Liver (tissue), 9 donors: ENCODE measurements around the gene IFNGR2. TPM values are rescaled to one million over a fixed set of nuclear protein-coding genes. Genes with fewer than 3 reads are reported as not detected.
A peak's percentile ranks its signal among the peaks of the same experiment; 100 is the strongest.
"Not testable (repeated sequence)": the region's sequence is repeated elsewhere in the genome, so short reads cannot be mapped to it uniquely, and the experiment has no call there.

Source experiments
- DNase-seq: peaks from one replicate; pipeline ENCODE4 v3.0.0-alpha.2; 2017; ENCODE audit warnings: low spot score
- H3K27ac ChIP-seq, 2 donors: one replicate each; pipeline ENCODE4 v1.7.0; 2013; ENCODE audit warnings: inconsistent platforms in 2 of 2, low read length in 2 of 2, control low read depth in 1 of 2, low read depth in 1 of 2, mild to moderate bottlenecking in 1 of 2
- H3K27me3 ChIP-seq, 4 donors: one replicate each; pipeline versions ENCODE4 v1.6.1 to v1.7.0; 2013; ENCODE audit warnings: low read length in 3 of 4, inconsistent platforms in 1 of 4, mild to moderate bottlenecking in 1 of 4, moderate library complexity in 1 of 4; ENCODE audit not compliant: control insufficient read depth in 4 of 4, insufficient read depth in 4 of 4
- H3K36me3 ChIP-seq, 4 donors: one replicate each; pipeline versions ENCODE4 v1.6.1 to v1.7.0; 2013; ENCODE audit warnings: low read length in 3 of 4, mild to moderate bottlenecking in 3 of 4, low read depth in 1 of 4, moderate library complexity in 1 of 4; ENCODE audit not compliant: control insufficient read depth in 4 of 4, insufficient read depth in 3 of 4
- H3K4me1 ChIP-seq, 4 donors: one replicate each; pipeline versions ENCODE4 v1.6.1 to v1.7.0; 2013; ENCODE audit warnings: low read length in 3 of 4, mild to moderate bottlenecking in 3 of 4, moderate library complexity in 1 of 4; ENCODE audit not compliant: control insufficient read depth in 4 of 4, insufficient read depth in 4 of 4
- H3K4me3 ChIP-seq, 3 donors: one replicate each; pipeline versions ENCODE4 v1.6.1 to v1.7.0; 2013; ENCODE audit warnings: low read length in 3 of 3, control low read depth in 1 of 3, low read depth in 1 of 3, mild to moderate bottlenecking in 1 of 3
- H3K9ac ChIP-seq, 2 donors: one replicate each; pipeline ENCODE4 v1.7.0; 2013; ENCODE audit warnings: low read length in 2 of 2, mild to moderate bottlenecking in 2 of 2, moderate library complexity in 2 of 2, control low read depth in 1 of 2, low read depth in 1 of 2
- H3K9me3 ChIP-seq, 4 donors: one replicate each; pipeline versions ENCODE4 v1.6.1 to v1.7.0; 2013; ENCODE audit warnings: low read length in 3 of 4; ENCODE audit not compliant: control insufficient read depth in 4 of 4
- ATF3 ChIP-seq: IDR thresholded peaks from 2 replicates; pipeline ENCODE4 v1.6.1; 2016; ENCODE audit warnings: antibody characterized with exemption
- CTCF ChIP-seq: fragments of 150-350 bp; IDR thresholded peaks from 2 replicates; pipeline ENCODE4 v1.5.1; 2017; ENCODE audit warnings: improper control_type of control experiment, low read depth, low read length; ENCODE audit not compliant: missing input control
- EGR1 ChIP-seq, 2 donors: IDR thresholded peaks; 2 replicates each; pipeline ENCODE4 v1.6.1; 2016 to 2018; ENCODE audit warnings: antibody characterized with exemption in 2 of 2, low read depth in 2 of 2
- FOXA1 ChIP-seq: IDR thresholded peaks from 2 replicates; pipeline ENCODE4 v1.6.1; 2016; ENCODE audit warnings: antibody characterized with exemption
- FOXA2 ChIP-seq: IDR thresholded peaks from 2 replicates; pipeline ENCODE4 v1.6.1; 2016; ENCODE audit warnings: antibody characterized with exemption
- GABPA ChIP-seq, 2 donors: IDR thresholded peaks in 1 of 2; conservative IDR thresholded peaks in 1 of 2; 2 replicates each; pipeline ENCODE4 v1.6.1; 2016; ENCODE audit warnings: antibody characterized with exemption in 2 of 2, mild to moderate bottlenecking in 1 of 2, moderate library complexity in 1 of 2
- HNF4A ChIP-seq, 2 donors: conservative IDR thresholded peaks; 2 replicates each; pipeline ENCODE4 v1.6.1; 2016; ENCODE audit warnings: antibody characterized with exemption in 2 of 2, mild to moderate bottlenecking in 2 of 2
- HNF4G ChIP-seq: IDR thresholded peaks from 2 replicates; pipeline ENCODE4 v1.6.1; 2016; ENCODE audit warnings: antibody characterized with exemption
- JUND ChIP-seq, 2 donors: IDR thresholded peaks; 2 replicates each; pipeline ENCODE4 v1.6.1; 2016; ENCODE audit warnings: antibody characterized with exemption in 2 of 2
- MAX ChIP-seq: IDR thresholded peaks from 2 replicates; pipeline ENCODE4 v1.6.1; 2016; ENCODE audit warnings: antibody characterized with exemption
- NR2F2 ChIP-seq: IDR thresholded peaks from 2 replicates; pipeline ENCODE4 v1.6.1; 2016; ENCODE audit warnings: antibody characterized with exemption
- RAD21 ChIP-seq, 2 donors: IDR thresholded peaks; 2 replicates each; pipeline ENCODE4 v1.6.1; 2016; ENCODE audit warnings: antibody characterized with exemption in 2 of 2, mild to moderate bottlenecking in 2 of 2
- SP1 ChIP-seq: IDR thresholded peaks from 2 replicates; pipeline ENCODE4 v1.6.1; 2018; ENCODE audit warnings: antibody characterized with exemption, mild to moderate bottlenecking
- TAF1 ChIP-seq: conservative IDR thresholded peaks from 2 replicates; pipeline ENCODE4 v1.6.1; 2016; ENCODE audit warnings: antibody characterized with exemption, mild to moderate bottlenecking
- YY1 ChIP-seq: IDR thresholded peaks from 2 replicates; pipeline ENCODE4 v1.6.1; 2016; ENCODE audit warnings: antibody characterized with exemption, mild to moderate bottlenecking
- ZBTB33 ChIP-seq: IDR thresholded peaks from 2 replicates; pipeline ENCODE4 v1.6.1; 2016; ENCODE audit warnings: antibody characterized with exemption
- WGBS: extraction: QIAGEN DNeasy Blood & Tissue Kit; methylation state at CpG from one replicate; pipeline ENCODE4 v1.1.7; 2013; 5-methylcytosine and 5-hydroxymethylcytosine counted together
- polyA plus RNA-seq, 2 donors: library from polyadenylated mRNA; stranded (reverse) in 1 of 2; unstranded in 1 of 2; fragments of 200-250 nt in 1 of 2; fragments of >200 nt in 1 of 2; fragmentation: Nextera tagmentation in 1 of 2; extraction: Ambion mirVana in 1 of 2; gene quantifications; one replicate each; pipeline versions ENCODE4 v1.2.1 to v1.2.3, GENCODE V29; 2013 to 2015
- total RNA-seq, 2 donors: library from RNA; depleted of rRNA; stranded (reverse); fragments of >200 nt; gene quantifications; one replicate each; pipeline ENCODE4 v1.2.3, GENCODE V29; 2014
- donor health status: healthy.
- donor health status: healthy.
- donor health status: healthy.
- donor health status: healthy.
- donor health status: healthy.

IFNGR2 gene
- total and polyA plus RNA-seq, 4 donors: 23.0 to 24.3 (median 23.4) TPM

GRCh38 chr21:33441489-33442477 is 38.6 kb downstream of the IFNGR2 start:
- Histone ChIP-seq H3K27ac (peak overlapping the region in 1 of 2 donors; percentile 22), H3K27me3 (no peaks in the 10 kb centered on the region), H3K36me3 (peaks cover 3 to 15% (median 13%) of the 10 kb centered on the region in 4 donors), H3K9me3 (no peaks in the 10 kb centered on the region), H3K4me3 (no peak overlapping the region), H3K9ac (no peak overlapping the region), H3K4me1 (no peaks in the 10 kb centered on the region)
- no peak for DNase-seq
- TF ChIP-seq HNF4A (conservative IDR thresholded peaks at IDR 0.05) (no peak), MAX (no peak), FOXA2 (no peak), CTCF (no peak), SP1 (no peak), YY1 (no peak)
- WGBS: 76% methylated on average over 11 of the region's 11 CpGs

- Histone ChIP-seq H3K4me1 (no peaks in the 10 kb centered on the region), H3K4me3 (no peak overlapping the region), H3K27me3 (no peaks in the 10 kb centered on the region), H3K27ac (no peak overlapping the region), H3K36me3 (peaks cover 0 to 4% (median 2%) of the 10 kb centered on the region in 4 donors), H3K9me3 (no peaks in the 10 kb centered on the region), H3K9ac (no peak overlapping the region)
- WGBS: 91% methylated on average over 5 of the region's 5 CpGs
- no peak for DNase-seq
- no peak for TF ChIP-seq TAF1
- TF ChIP-seq RAD21 (IDR thresholded peaks at IDR 0.05): no peak
- no peak for TF ChIP-seq NR2F2
These were observed 40.0 kb downstream of the IFNGR2 start for GRCh38 chr21:33443194-33443593.

GRCh38 chr21:33444499-33444898 is 41.3 kb downstream of the IFNGR2 start:
- H3K27ac ChIP-seq: no peak overlapping the region
- H3K4me1 ChIP-seq: peaks cover 0 to 2% (median 0%) of the 10 kb centered on the region in 4 donors
- no peak overlapping the region for H3K9ac ChIP-seq
- WGBS: 56% methylated on average over 2 of the region's 2 CpGs
- H3K27me3 ChIP-seq: no peaks in the 10 kb centered on the region
- peaks cover 0 to 2% (median 0%) of the 10 kb centered on the region in 4 donors for H3K36me3 ChIP-seq
- DNase-seq: no peak
- TF ChIP-seq HNF4G (no peak), FOXA2 (no peak), MAX (no peak), CTCF (no peak), EGR1 (IDR thresholded peaks at IDR 0.05; ENCODE audit: low read depth in 2 of 2) (no peak), ATF3 (no peak), YY1 (no peak), FOXA1 (no peak), GABPA (IDR thresholded peaks at IDR 0.05 in 1 of 2, conservative IDR thresholded peaks at IDR 0.05 in 1 of 2) (no peak), SP1 (no peak), ZBTB33 (no peak), JUND (IDR thresholded peaks at IDR 0.05) (no peak), RAD21 (IDR thresholded peaks at IDR 0.05) (no peak)
- no peak overlapping the region for H3K4me3 ChIP-seq
- no peaks in the 10 kb centered on the region for H3K9me3 ChIP-seq

- not testable (repeated sequence) for H3K9ac ChIP-seq, H3K27ac ChIP-seq, H3K9me3 ChIP-seq, DNase-seq, H3K4me3 ChIP-seq, H3K36me3 ChIP-seq, H3K27me3 ChIP-seq, H3K4me1 ChIP-seq
- WGBS: 97% methylated on average over 6 of the region's 6 CpGs
These were observed 43.4 kb downstream of the IFNGR2 start for GRCh38 chr21:33446620-33447019.
